ENCODE results near the gene MTG1.

The MTG1 gene

DNA sequence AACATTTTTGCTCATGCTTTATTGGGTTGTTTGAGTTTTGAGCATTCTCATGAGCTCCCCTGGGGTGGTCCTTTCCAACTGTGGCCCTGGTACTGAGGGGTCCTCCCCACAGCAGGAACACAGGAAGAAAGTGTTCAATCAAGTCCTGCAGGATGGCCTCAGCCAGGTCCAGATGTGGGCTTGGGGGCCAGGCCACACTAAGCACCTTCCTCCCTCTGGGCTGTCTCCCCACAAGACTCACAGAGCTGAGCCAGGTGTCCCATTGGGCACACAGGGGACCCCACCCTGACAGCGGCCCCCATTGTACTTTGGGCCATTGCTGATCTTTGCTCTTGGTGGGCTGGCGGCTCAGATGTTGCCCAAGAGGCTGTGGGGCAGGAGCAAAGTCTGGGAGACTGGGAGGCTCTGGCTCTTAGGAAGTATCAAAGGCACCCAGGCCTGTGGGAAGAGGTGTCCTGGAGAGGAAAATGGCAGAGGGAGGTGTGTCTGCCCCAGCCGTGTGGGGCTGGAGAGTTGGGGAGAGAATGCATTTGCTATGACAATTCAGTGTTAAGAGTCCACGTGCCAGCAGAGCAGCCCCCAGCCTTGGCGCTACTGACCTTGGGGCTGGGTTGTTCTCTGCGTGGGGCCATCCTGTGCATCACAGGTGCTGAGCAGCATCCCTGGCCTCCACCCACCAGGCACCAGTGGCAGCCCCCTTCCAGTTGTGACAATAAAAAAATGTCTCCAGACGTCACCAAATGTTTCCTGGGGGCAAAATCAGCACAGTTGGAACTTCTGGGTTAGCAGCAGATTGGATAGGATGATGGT lies 77.5 kb downstream of the MTG1 start:
- no peak for DNase-seq

Measured in SHP77 (cell line).